Stimulated activated naive B cell treated with anti-CD40 and anti-IgM and Interleukin-4, amounts not matched to agents 10 μg/mL and 1 μg/mL and 100 μg/mL, for 72 hours (primary cell): Measurements from ENCODE around the gene KRT9.
"Not testable (repeated sequence)": the region's sequence is repeated elsewhere in the genome, so short reads cannot be mapped to it uniquely, and the experiment has no call there.

Experiments used
- ATAC-seq, 2 donors: fragments of 150-1000 bp; cut with Tn5 transposase; replicated peaks; 2 replicates each; pipeline ENCODE4 v1.10.0; 2021; ENCODE audit warnings: moderate library complexity in 1 of 2
- DNase-seq: peaks from one replicate; pipeline ENCODE4 v3.0.0; 2021
- H3K27ac Mint-ChIP-seq: one replicate; pipeline ENCODE4 v1.8.0; 2022; ENCODE audit warnings: mild to moderate bottlenecking, mixed read lengths
- H3K27me3 Mint-ChIP-seq, 2 donors: one replicate each; pipeline ENCODE4 v1.8.0; 2022; ENCODE audit warnings: mixed read lengths in 2 of 2
- H3K36me3 Mint-ChIP-seq, 2 donors: one replicate each; pipeline ENCODE4 v1.8.0; 2022; ENCODE audit warnings: mixed read lengths in 2 of 2, mild to moderate bottlenecking in 1 of 2
- H3K4me1 Mint-ChIP-seq, 2 donors: one replicate each; pipeline ENCODE4 v1.8.0; 2022; ENCODE audit warnings: mixed read lengths in 2 of 2, mild to moderate bottlenecking in 1 of 2
- H3K4me3 Mint-ChIP-seq, 2 donors: one replicate each; pipeline ENCODE4 v1.8.0; 2022; ENCODE audit warnings: mild to moderate bottlenecking in 2 of 2, mixed read lengths in 2 of 2, moderate library complexity in 1 of 2
- H3K9me3 Mint-ChIP-seq, 2 donors: one replicate each; pipeline ENCODE4 v1.8.0; 2022; ENCODE audit warnings: mixed read lengths in 2 of 2, mild to moderate bottlenecking in 1 of 2

The KRT9 gene

DNA sequence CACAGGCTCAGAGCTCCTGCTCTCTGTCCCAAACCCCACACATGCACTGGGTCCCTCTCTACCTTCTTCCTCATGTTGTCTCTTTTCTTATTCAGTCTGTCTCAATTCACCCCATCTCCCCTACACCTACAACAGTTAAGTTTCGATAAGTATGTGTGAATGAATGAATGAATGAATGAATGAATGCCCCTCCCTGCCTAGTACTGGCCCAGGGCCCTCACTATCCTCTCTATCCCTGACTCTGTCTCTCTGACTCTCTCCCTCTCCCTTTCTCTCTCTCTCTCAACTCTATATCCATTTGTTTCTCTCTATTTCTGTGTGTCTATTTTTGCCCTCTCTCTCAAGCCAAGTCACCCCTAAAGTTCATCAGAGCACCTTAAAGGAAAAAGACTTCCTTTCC lies 6.7 kb upstream of the KRT9 start:
- Mint-ChIP-seq H3K4me3 (no peak overlapping the region), H3K36me3 (no peaks in the 10 kb centered on the region), H3K27me3 (peaks cover 69 to 81% of the 10 kb centered on the region in 2 donors), H3K9me3 (peaks cover 0 to 3% of the 10 kb centered on the region in 2 donors), H3K27ac (no peak overlapping the region), H3K4me1 (no peaks in the 10 kb centered on the region)
- DNase-seq = no peak
- ATAC-seq = no peak

DNA sequence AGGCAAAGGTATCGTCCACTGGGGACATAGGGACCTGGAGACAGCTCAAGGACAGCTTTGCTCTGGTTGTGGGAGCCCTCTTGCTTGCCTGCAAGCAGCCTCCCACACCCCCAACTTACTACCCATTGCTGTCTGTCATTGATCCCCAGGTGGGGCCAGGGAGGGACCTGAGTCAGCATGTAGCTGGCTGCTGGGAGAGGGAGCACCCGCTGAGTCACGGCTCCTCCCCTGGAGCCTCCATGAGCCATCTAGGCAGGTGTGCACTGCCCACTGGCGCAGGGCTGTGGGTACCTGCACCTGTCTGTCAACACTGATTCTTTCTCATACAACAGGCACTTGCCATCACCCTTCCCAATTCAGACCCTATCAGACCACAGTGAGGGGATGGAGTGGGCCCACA lies 4.9 kb upstream of the KRT9 start:
- H3K4me1 Mint-ChIP-seq, DNase-seq, H3K27ac Mint-ChIP-seq, H3K9me3 Mint-ChIP-seq, ATAC-seq, H3K4me3 Mint-ChIP-seq, H3K36me3 Mint-ChIP-seq: not testable (repeated sequence)
- H3K27me3 Mint-ChIP-seq = peaks cover 70 to 78% of the 10 kb centered on the region in 2 donors

DNA sequence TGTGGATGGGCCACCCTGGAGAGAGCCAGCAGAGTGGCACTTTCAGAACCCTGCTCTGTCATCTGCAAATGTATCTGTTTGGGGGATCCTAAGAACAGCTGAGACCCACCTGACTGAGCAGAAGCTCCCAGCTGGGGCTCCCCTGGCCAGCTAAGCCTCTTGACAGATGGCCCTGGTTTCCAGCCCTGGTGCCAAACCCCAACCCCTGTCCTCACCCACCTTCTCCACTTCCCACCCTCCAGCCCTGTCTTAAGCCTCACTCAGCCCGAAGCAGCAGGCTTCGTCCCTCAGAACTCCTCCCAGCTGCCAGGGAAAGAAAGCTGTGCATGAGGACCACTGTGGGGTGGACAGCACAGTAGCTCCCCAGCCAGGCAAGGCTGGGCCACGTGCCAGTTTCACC lies 3.5 kb upstream of the KRT9 start:
- Mint-ChIP-seq H3K4me1 (no peaks in the 10 kb centered on the region), H3K27ac (no peak overlapping the region), H3K9me3 (peaks cover 0 to 3% of the 10 kb centered on the region in 2 donors), H3K27me3 (peaks cover 70 to 73% of the 10 kb centered on the region in 2 donors), H3K36me3 (no peaks in the 10 kb centered on the region), H3K4me3 (no peak overlapping the region)
- DNase-seq (no peak), ATAC-seq (no peak)

DNA sequence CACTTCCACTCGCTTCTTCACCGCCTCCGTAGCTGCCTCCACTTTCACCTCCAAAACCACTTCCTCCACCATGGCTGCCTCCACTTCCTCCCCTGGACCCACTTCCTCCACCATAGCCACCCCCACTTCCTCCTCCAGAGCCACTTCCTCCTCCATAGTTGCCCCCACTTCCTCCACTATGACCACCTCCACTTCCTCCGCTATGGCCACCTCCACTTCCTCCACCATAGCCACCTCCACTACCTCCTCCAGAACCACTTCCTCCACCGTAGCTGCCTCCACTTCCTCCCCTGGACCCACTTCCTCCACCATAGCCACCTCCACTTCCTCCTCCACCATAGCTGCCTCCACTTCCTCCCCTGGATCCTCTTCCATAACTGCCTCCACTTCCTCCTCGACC lies 4.5 kb downstream of the KRT9 start:
- DNase-seq (no peak), ATAC-seq (no peak)
- Mint-ChIP-seq H3K9me3 (peaks cover 8 to 10% of the 10 kb centered on the region in 2 donors), H3K4me3 (no peak overlapping the region), H3K27me3 (peaks cover 23 to 30% of the 10 kb centered on the region in 2 donors), H3K4me1 (peaks cover 0 to 9% of the 10 kb centered on the region in 2 donors), H3K36me3 (peaks cover 0 to 6% of the 10 kb centered on the region in 2 donors), H3K27ac (no peak overlapping the region)

DNA sequence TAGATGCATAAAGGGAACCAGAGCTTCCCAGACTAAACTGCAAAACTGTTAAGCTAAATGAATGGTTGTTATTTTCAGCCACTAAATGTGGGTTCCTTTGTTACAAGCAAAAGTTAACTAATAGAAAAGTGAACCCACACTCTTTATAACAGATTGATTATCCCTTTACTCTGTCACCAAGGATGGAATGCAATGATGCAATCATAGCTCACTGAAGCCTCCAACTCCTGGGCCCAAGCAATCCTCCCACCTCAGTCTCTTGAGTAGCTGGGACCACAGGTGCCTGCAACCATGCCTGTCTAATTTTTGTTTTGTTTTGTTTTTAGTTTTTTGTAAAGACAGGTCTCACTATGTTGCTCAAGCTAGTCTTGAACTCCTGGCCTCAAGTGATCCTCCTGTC lies 6.5 kb downstream of the KRT9 start:
- peaks cover 0 to 6% of the 10 kb centered on the region in 2 donors for H3K36me3 Mint-ChIP-seq
- ATAC-seq (no peak), DNase-seq (no peak)
- H3K27ac Mint-ChIP-seq = peak overlapping the region; percentile 42
- peaks cover 0 to 9% of the 10 kb centered on the region in 2 donors for H3K4me1 Mint-ChIP-seq
- H3K27me3 Mint-ChIP-seq = peaks cover 20 to 25% of the 10 kb centered on the region in 2 donors
- peaks cover 8 to 10% of the 10 kb centered on the region in 2 donors for H3K9me3 Mint-ChIP-seq
- H3K4me3 Mint-ChIP-seq = no peak overlapping the region

DNA sequence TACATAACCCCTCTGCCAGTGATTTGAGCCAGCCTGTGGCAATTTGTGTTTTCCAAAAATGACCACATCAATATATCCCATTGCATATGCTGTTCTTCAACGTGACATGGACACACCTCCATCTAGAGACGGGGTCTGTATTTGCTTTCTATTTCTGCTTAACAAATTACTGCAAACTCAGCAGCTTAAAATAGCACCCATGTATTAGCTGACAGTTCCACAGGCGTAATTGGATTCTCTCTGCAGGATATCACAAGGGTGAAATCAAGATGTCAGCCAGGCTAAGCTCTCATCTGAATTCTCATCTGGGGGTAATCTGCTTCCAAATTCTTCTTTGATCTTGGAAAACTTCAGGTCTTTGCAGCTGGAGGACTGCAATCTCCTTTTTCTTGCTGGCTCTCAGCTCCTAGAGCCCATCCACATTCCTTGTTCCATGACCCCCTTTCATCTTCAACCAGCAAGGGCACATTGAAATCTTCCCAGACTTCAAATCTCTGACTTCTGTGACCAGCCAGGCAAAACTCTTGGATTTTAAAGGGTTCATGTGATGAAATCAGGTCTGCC lies 8.2 kb downstream of the KRT9 start:
- no peak overlapping the region for H3K27ac Mint-ChIP-seq
- H3K4me1 Mint-ChIP-seq = peaks cover 0 to 9% of the 10 kb centered on the region in 2 donors
- H3K27me3 Mint-ChIP-seq = peaks cover 19 to 35% of the 10 kb centered on the region in 2 donors

DNA sequence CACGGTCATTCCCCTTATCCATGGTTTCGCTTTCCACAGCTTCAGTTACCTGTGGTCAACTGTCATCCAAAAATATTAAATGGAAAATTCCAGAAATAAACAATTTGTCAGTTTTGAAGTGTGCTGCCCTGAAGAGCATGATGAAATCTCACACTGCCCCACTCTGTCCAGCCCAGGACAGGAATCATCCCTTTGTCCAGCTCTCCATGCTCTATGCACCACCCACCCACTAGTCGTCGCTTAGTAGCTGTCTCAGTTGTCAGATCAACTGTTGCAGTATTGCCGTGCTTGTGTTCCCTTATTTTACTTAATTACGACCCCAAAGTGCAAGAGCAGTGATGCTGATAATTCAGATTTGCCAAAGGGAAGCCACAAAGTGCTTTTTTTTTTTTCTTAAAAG lies 10.3 kb downstream of the KRT9 start:
- ATAC-seq = no peak
- Mint-ChIP-seq H3K27ac (no peak overlapping the region), H3K27me3 (peaks cover 29 to 56% of the 10 kb centered on the region in 2 donors)

More for the DNA sequence above, 8.2 kb downstream of the KRT9 start:
- DNase-seq (no peak), ATAC-seq (no peak)
- Mint-ChIP-seq H3K36me3 (peaks cover 0 to 6% of the 10 kb centered on the region in 2 donors), H3K4me3 (no peak overlapping the region), H3K9me3 (peaks cover 8% of the 10 kb centered on the region in 2 donors)

DNA sequence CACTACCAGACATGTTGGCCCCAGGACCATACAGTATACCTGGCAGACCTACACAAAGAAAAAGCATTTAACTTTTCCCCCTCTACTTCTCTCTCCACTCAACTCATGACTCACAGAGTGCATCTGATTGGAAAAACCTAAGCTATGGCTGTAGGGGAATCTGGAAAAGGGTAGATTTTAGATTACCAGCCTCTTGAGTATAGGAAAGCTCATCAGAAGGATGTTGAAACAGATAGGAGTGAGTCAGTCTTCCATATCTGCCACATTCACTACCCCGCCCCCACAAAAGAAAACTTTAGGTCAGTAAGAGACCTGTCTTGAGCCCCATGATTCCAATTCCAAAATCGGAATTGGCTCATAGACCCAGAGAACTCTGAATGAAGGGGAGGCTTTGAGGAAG lies 12.3 kb downstream of the KRT9 start:
- Mint-ChIP-seq H3K9me3 (no peaks in the 10 kb centered on the region), H3K4me3 (no peak overlapping the region), H3K4me1 (no peaks in the 10 kb centered on the region), H3K27ac (no peak overlapping the region), H3K36me3 (no peaks in the 10 kb centered on the region), H3K27me3 (peaks cover 45 to 64% of the 10 kb centered on the region in 2 donors)
- DNase-seq (no peak), ATAC-seq (no peak)

More for the DNA sequence above, 10.3 kb downstream of the KRT9 start:
- no peak overlapping the region for H3K4me3 Mint-ChIP-seq
- H3K4me1 Mint-ChIP-seq = peaks cover 0 to 3% of the 10 kb centered on the region in 2 donors
- H3K9me3 Mint-ChIP-seq = no peaks in the 10 kb centered on the region
- no peaks in the 10 kb centered on the region for H3K36me3 Mint-ChIP-seq
- no peak for DNase-seq

DNA sequence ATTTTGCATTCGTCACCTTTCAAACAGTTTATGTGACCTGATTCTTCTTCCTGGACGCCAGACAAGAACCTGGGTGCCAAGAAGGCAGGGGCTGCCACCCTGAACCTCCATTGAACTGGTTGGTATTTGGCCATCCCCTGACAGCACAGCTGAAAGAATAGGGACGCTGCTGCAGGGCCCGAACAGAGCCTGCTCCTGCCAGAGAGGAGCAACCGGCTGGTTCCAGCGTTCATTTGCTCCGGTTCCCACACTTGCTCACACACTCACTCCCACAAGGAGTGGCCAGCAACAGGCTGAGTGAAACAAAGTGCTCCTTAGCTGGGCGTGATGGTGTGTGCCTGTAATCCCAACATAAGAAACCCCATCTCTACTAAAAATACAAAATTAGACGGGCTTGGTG lies 14.9 kb downstream of the KRT9 start:
- no peak for ATAC-seq
- no peaks in the 10 kb centered on the region for H3K9me3 Mint-ChIP-seq
- H3K36me3 Mint-ChIP-seq = no peaks in the 10 kb centered on the region
- H3K4me3 Mint-ChIP-seq = no peak overlapping the region
- no peaks in the 10 kb centered on the region for H3K4me1 Mint-ChIP-seq
- no peak overlapping the region for H3K27ac Mint-ChIP-seq
- peaks cover 63 to 73% of the 10 kb centered on the region in 2 donors for H3K27me3 Mint-ChIP-seq
- no peak for DNase-seq

DNA sequence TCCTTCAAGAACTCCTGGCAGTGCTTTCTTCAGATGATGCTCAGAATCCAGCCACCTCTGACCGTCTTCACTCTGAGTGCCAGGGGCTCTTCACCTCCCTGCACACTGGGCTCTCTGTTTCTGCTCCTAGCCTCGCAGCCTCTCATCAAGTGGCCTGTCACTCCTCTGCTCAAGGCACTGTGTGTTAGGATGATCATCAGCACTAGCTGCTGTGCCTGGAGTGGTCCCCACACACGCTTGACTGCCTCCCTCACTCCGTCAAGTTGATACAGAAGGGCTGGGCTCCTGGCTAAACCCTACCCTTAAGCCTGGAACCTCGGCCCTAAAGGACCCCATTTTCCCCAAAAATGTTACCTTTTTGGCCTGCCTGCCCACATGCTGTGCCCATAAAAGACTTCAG lies 15.6 kb downstream of the KRT9 start:
- Mint-ChIP-seq H3K4me3 (no peak overlapping the region), H3K27ac (no peak overlapping the region), H3K27me3 (peaks cover 66 to 73% of the 10 kb centered on the region in 2 donors), H3K9me3 (no peaks in the 10 kb centered on the region), H3K36me3 (no peaks in the 10 kb centered on the region), H3K4me1 (no peaks in the 10 kb centered on the region)
- ATAC-seq (no peak), DNase-seq (no peak)

DNA sequence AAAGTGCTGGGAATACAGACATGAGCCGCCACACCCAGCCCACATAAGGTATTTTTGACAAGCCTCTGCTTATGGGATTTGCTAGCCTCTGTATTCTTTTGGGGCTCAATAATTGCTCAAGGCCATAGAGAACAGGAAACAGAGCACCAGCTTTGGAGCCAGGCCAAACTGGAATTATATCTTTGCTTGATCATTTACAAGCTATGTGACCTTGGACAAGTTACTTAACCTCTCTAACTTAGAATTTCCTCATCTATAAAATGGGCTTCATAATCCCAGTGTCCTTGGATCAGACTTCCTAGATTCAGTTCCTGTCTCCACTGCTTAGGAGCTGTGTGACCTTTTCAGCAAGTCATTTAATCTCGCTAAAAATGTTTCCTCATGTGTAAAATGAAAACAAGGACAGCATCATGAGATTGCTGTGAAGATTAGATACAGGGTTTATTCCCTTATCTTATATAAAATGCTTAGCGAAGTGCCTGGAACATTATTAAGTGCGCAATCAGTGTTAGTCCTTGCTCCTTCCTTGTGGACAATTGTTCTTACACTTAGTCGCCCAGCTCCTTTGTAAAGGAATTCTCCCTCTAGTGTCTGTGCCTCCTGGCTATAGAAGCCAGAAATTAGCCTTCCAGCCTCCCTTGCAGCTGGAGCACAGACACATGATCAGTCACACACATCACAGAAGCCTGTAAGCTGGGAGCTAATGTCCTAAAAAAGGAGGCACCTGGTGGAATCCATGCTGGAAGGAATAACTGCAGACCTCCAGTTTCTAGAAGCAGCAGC lies 16.6 kb downstream of the KRT9 start:
- Mint-ChIP-seq H3K27ac (no peak overlapping the region), H3K27me3 (peaks cover 60 to 67% of the 10 kb centered on the region in 2 donors), H3K4me3 (no peak overlapping the region), H3K9me3 (no peaks in the 10 kb centered on the region), H3K36me3 (no peaks in the 10 kb centered on the region), H3K4me1 (no peaks in the 10 kb centered on the region)
- ATAC-seq = no peak
- DNase-seq = no peak

DNA sequence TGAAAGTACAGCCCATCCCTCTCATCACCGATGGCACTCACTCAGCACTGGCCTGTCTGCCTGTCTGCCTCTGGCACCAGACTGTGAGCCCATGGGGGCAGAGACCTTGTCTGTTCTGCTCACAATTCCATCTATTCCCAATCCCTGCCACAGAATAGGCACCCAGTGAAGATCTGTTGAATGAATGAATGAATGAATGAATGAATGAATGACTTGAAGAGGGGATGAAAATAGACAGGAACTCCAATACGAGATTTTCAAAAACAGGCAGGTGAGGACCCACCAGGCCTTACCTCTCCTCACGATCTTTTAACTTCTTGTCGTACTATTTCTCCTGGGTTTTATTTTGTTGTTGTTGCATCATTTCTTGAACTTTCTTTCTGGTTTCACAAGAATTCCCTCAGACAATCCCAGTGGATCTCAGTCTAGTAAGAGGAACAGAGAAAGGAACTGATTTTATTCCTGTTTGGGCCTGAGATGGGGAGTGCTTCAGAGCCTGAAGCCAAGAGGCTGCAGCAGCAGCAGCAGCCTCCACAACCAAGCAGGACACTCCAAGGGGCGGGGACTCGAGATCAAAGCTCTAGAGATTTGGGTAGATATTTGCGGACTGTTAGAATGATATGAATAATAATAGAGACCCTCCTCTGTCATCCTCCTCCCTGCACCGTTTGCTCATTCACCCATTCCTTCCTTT lies 17.7 kb downstream of the KRT9 start:
- Mint-ChIP-seq H3K27me3 (peaks cover 57 to 65% of the 10 kb centered on the region in 2 donors), H3K4me1 (peaks cover 3 to 5% of the 10 kb centered on the region in 2 donors), H3K4me3 (no peak overlapping the region), H3K36me3 (no peaks in the 10 kb centered on the region), H3K27ac (no peak overlapping the region), H3K9me3 (no peaks in the 10 kb centered on the region)
- no peak for DNase-seq
- ATAC-seq = no peak

DNA sequence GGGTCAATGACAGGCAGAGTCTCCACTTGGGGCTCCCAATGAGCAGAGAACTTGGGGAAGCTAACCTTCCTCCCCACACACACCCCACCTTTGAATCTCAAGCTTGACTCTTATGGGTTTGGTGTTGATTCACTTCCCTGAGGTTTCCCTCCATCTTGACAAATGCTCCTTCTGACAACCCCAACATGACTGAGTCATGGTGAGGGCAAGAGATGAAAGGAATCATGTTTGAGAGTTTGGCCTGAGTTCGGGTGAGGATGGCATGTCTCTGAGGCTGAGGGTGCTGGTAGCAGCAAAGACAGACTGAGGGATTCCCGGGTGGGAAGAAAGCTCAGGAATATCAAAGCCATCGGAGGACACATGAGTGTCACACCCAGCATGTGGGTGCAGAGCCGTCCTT lies 18.7 kb downstream of the KRT9 start:
- H3K9me3 Mint-ChIP-seq = no peaks in the 10 kb centered on the region
- ATAC-seq (no peak), DNase-seq (no peak)
- H3K36me3 Mint-ChIP-seq = no peaks in the 10 kb centered on the region
- H3K4me1 Mint-ChIP-seq = peaks cover 11 to 14% of the 10 kb centered on the region in 2 donors
- H3K27ac Mint-ChIP-seq = no peak overlapping the region
- peaks cover 54 to 62% of the 10 kb centered on the region in 2 donors for H3K27me3 Mint-ChIP-seq
- no peak overlapping the region for H3K4me3 Mint-ChIP-seq

DNA sequence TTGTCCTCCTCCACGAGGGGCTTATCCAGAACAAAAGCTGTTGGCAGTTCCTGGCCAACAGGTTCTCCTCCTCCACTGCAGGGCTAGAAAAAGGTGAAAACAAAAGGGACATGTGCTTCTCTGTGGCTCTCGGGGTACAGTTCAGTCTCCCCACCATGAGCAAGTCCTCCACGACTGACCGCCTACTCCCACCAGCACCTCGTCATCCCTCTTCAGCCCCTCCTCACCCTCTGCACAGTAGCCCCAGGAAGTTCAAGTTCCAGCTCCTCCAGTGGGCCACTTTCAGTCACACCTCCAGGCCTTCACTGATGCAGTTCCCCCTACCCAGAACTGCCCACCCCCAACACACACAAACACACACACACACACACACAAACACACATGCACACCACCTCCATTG lies 19.4 kb downstream of the KRT9 start:
- H3K27ac Mint-ChIP-seq = no peak overlapping the region
- peaks cover 0 to 1% of the 10 kb centered on the region in 2 donors for H3K36me3 Mint-ChIP-seq
- DNase-seq (no peak), ATAC-seq (no peak)
- peaks cover 18 to 21% of the 10 kb centered on the region in 2 donors for H3K4me1 Mint-ChIP-seq
- H3K9me3 Mint-ChIP-seq = peaks cover under 1% of the 10 kb centered on the region in 2 donors
- H3K4me3 Mint-ChIP-seq = no peak overlapping the region
- peaks cover 59 to 62% of the 10 kb centered on the region in 2 donors for H3K27me3 Mint-ChIP-seq
